Kidney (tissue), 14 donors: ENCODE results near the gene ZNF132. TPM values are rescaled to one million over a fixed set of nuclear protein-coding genes. Genes with fewer than 3 reads are reported as not detected.

Experiments used
- DNase-seq, 5 donors: peaks; one replicate each; pipeline ENCODE4 v3.0.0-alpha.2; 2013 to 2020
- FAIRE-seq: peaks from 2 replicates; lab custom pipeline; 2012; peaks lifted over from hg19 to GRCh38; lab: Jason Lieb, UNC
- H3K27ac ChIP-seq, 2 donors: one replicate each; pipeline ENCODE4 v1.7.0; 2013; ENCODE audit warnings: low read depth in 2 of 2, low read length in 2 of 2, inconsistent platforms in 1 of 2
- H3K27me3 ChIP-seq: one replicate; pipeline ENCODE4 v1.7.1; 2013; ENCODE audit warnings: low read length, inconsistent platforms; ENCODE audit not compliant: control insufficient read depth, insufficient read depth
- H3K36me3 ChIP-seq, 3 donors: one replicate each; pipeline versions ENCODE4 v1.7.0 to v1.7.1; 2013; ENCODE audit warnings: low read length in 3 of 3, control low read depth in 1 of 3, inconsistent platforms in 1 of 3; ENCODE audit not compliant: insufficient read depth in 3 of 3, control insufficient read depth in 2 of 3
- H3K4me1 ChIP-seq, 3 donors: one replicate each; pipeline versions ENCODE4 v1.7.0 to v1.7.1; 2013; ENCODE audit warnings: low read length in 3 of 3, inconsistent platforms in 1 of 3, low read depth in 1 of 3; ENCODE audit not compliant: control insufficient read depth in 2 of 3, insufficient read depth in 2 of 3
- H3K4me3 ChIP-seq, 3 donors: one replicate each; pipeline versions ENCODE4 v1.7.0 to v1.8.1; 2013; ENCODE audit warnings: low read length in 3 of 3, control low read depth in 1 of 3, inconsistent platforms in 1 of 3
- H3K9ac ChIP-seq, 3 donors: one replicate each; pipeline versions ENCODE4 v1.7.0 to v1.7.1; 2013; ENCODE audit warnings: low read length in 3 of 3, control low read depth in 1 of 3, inconsistent platforms in 1 of 3
- H3K9me3 ChIP-seq, 3 donors: one replicate each; pipeline versions ENCODE4 v1.7.0 to v1.7.1; 2013; ENCODE audit warnings: low read length in 3 of 3, control low read depth in 1 of 3, inconsistent platforms in 1 of 3; ENCODE audit not compliant: control insufficient read depth in 2 of 3, insufficient read depth in 1 of 3
- CTCF ChIP-seq: IDR thresholded peaks from 3 replicates; pipeline ENCODE4 v1.5.1; 2012; ENCODE audit warnings: mild to moderate bottlenecking, moderate library complexity, borderline replicate concordance; ENCODE audit not compliant: insufficient read depth; ENCODE audit errors: extremely low read depth
- intact Hi-C: fragments of 100-400 bp; cut with DNase I; formaldehyde crosslinking; loops from one replicate; pipeline ENCODE4 v1.11.1; 2022
- polyA plus RNA-seq: library from polyadenylated mRNA; stranded (reverse); fragments of 350-450 nt; fragmentation: Illumina TruSeq; extraction: RNeasy Lipid Tissue Mini Kit (QIAGEN cat#74804); gene quantifications from one replicate; pipeline ENCODE4 v1.2.3, GENCODE V29; 2014; ENCODE audit warnings: low read depth, low replicate concordance; ENCODE audit not compliant: insufficient read depth
- total RNA-seq: library from RNA; stranded (reverse); fragmentation: NEBNext Ultra II Directional; extraction: Animal tissue kit (Norgen Biotek cat#: 25700); gene quantifications from one replicate; pipeline ENCODE4 v1.2.1, GENCODE V29; 2021
- donor health status: control.
- donor health status: control.
- donor health status: control.
- donor health status: control.
- donor health status: control.
- donor health status: DM: yes; HTN: yes; CAD: no.
- donor health status: Normal renal cell carcinoma (clear cell type).

ZNF132 gene
- total and polyA plus RNA-seq, 2 donors from 2014 or later, result 2.9 to 7.8 TPM

GRCh38 chr19:58394821-58395219 is 45.1 kb downstream of the ZNF132 start:
- H3K27me3 ChIP-seq, result peaks cover 2% of the 10 kb centered on the region
- intact Hi-C loops, result no loop called here
- peaks cover 0 to 29% (median 13%) of the 10 kb centered on the region in 3 donors for H3K36me3 ChIP-seq
- peaks cover 0 to 2% (median 0%) of the 10 kb centered on the region in 3 donors for H3K4me1 ChIP-seq
- H3K4me3 ChIP-seq, result no peak overlapping the region
- no peak overlapping the region for H3K9ac ChIP-seq
- TF ChIP-seq CTCF, result no peak
- FAIRE-seq, result no peak
- peak in 1 of 5 donors; percentile 58 for DNase-seq
- H3K9me3 ChIP-seq, result no peaks in the 10 kb centered on the region
- H3K27ac ChIP-seq, result no peak overlapping the region

- Histone ChIP-seq H3K9me3 (no peaks in the 10 kb centered on the region), H3K9ac (no peak overlapping the region), H3K4me3 (no peak overlapping the region), H3K27me3 (peaks cover 2% of the 10 kb centered on the region), H3K4me1 (peaks cover 0 to 2% (median 0%) of the 10 kb centered on the region in 3 donors), H3K27ac (no peak overlapping the region), H3K36me3 (peaks cover 0 to 35% (median 13%) of the 10 kb centered on the region in 3 donors)
- intact Hi-C loops, result no loop called here
- TF ChIP-seq CTCF, result no peak
- DNase-seq (no peak), FAIRE-seq (no peak)
Observed at GRCh38 chr19:58393725-58394033, 46.3 kb downstream of the ZNF132 start.

- DNase-seq, result peak in 1 of 5 donors; percentile 51
- H3K4me3 ChIP-seq, result no peak overlapping the region
- no peak for FAIRE-seq
- peaks cover 2% of the 10 kb centered on the region for H3K27me3 ChIP-seq
- H3K27ac ChIP-seq, result no peak overlapping the region
- no peak overlapping the region for H3K9ac ChIP-seq
- no peaks in the 10 kb centered on the region for H3K9me3 ChIP-seq
- peaks cover 2 to 3% (median 2%) of the 10 kb centered on the region in 3 donors for H3K4me1 ChIP-seq
- intact Hi-C loops, result no loop called here
- peaks cover 2 to 39% (median 13%) of the 10 kb centered on the region in 3 donors for H3K36me3 ChIP-seq
- TF ChIP-seq CTCF, result no peak
Observed at GRCh38 chr19:58392945-58393724, 46.8 kb downstream of the ZNF132 start.
